ENCODE measurements around the gene ELP5.

ELP5 gene

DNA sequence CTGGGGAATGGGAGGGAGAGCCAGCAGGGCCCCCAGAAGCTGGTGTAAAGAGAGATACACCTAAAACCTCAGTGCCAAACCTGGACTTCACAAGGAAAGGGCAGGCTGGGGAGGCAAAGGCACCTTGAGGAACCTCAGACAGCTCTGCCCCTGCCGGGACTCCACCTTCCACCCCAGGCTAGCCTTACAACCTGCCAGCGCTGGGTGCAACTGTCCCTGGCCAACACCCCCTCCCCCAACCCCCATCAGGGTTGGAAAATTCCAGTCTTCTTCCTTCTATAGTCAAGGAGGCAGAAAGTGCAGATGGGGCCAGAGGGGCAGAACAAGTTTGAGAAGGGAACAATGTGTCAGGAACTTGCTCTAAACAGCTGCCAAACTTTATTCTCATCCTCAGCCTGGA, 40.2 kb downstream of the ELP5 start:
- peaks cover 2% of the 10 kb centered on the region for H3K27me3 ChIP-seq (ENCODE audit: insufficient read depth, poor library complexity, severe bottlenecking)
- no peak overlapping the region for H3K4me3 ChIP-seq (replicated peaks; ENCODE audit: insufficient read depth, low read length)
- DNase-seq (ENCODE audit: low read depth in 1 of 2, low spot score in 1 of 2) = no peak
- TF ChIP-seq, protein P1, sequence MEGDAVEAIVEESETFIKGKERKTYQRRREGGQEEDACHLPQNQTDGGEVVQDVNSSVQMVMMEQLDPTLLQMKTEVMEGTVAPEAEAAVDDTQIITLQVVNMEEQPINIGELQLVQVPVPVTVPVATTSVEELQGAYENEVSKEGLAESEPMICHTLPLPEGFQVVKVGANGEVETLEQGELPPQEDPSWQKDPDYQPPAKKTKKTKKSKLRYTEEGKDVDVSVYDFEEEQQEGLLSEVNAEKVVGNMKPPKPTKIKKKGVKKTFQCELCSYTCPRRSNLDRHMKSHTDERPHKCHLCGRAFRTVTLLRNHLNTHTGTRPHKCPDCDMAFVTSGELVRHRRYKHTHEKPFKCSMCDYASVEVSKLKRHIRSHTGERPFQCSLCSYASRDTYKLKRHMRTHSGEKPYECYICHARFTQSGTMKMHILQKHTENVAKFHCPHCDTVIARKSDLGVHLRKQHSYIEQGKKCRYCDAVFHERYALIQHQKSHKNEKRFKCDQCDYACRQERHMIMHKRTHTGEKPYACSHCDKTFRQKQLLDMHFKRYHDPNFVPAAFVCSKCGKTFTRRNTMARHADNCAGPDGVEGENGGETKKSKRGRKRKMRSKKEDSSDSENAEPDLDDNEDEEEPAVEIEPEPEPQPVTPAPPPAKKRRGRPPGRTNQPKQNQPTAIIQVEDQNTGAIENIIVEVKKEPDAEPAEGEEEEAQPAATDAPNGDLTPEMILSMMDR (IDR thresholded peaks at IDR 0.05; ENCODE audit: insufficient read depth, low read length) = no peak
- TF ChIP-seq GABPA (IDR thresholded peaks at IDR 0.05; ENCODE audit: low read depth) = no peak
- no peak for TF ChIP-seq SPI1 (IDR thresholded peaks at IDR 0.05; ENCODE audit: borderline replicate concordance, low read depth)
- TF ChIP-seq, protein P2, sequence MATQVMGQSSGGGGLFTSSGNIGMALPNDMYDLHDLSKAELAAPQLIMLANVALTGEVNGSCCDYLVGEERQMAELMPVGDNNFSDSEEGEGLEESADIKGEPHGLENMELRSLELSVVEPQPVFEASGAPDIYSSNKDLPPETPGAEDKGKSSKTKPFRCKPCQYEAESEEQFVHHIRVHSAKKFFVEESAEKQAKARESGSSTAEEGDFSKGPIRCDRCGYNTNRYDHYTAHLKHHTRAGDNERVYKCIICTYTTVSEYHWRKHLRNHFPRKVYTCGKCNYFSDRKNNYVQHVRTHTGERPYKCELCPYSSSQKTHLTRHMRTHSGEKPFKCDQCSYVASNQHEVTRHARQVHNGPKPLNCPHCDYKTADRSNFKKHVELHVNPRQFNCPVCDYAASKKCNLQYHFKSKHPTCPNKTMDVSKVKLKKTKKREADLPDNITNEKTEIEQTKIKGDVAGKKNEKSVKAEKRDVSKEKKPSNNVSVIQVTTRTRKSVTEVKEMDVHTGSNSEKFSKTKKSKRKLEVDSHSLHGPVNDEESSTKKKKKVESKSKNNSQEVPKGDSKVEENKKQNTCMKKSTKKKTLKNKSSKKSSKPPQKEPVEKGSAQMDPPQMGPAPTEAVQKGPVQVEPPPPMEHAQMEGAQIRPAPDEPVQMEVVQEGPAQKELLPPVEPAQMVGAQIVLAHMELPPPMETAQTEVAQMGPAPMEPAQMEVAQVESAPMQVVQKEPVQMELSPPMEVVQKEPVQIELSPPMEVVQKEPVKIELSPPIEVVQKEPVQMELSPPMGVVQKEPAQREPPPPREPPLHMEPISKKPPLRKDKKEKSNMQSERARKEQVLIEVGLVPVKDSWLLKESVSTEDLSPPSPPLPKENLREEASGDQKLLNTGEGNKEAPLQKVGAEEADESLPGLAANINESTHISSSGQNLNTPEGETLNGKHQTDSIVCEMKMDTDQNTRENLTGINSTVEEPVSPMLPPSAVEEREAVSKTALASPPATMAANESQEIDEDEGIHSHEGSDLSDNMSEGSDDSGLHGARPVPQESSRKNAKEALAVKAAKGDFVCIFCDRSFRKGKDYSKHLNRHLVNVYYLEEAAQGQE (IDR thresholded peaks at IDR 0.05; ENCODE audit: insufficient replicate concordance, low read depth) = no peak
- H3K27ac ChIP-seq (replicated peaks) = no peak overlapping the region

DNA sequence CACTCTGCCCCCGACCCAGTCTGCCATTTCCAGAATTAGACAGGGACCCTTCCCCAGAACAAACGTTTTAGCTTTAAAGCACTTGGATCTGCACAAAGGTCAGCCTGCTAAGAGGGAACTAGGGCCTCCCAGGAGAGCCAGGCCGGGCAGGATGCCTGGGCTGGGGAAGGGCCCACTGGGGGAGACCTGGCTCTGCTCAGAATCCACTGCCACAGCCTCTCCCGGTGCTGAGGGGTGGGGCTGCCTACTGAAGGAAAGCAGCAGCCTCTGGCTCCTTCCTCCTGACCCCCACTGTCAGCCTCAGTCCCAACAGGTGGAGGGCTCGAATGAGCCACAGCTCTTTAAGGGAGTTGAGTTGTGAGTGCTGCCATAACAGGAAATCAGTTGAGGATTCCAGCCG, 40.7 kb downstream of the ELP5 start:
- Histone ChIP-seq H3K4me3 (replicated peaks; ENCODE audit: insufficient read depth, low read length) (no peak overlapping the region), H3K27ac (replicated peaks) (no peak overlapping the region), H3K27me3 (ENCODE audit: insufficient read depth, poor library complexity, severe bottlenecking) (peaks cover 2% of the 10 kb centered on the region)
- DNase-seq (ENCODE audit: low read depth in 1 of 2, low spot score in 1 of 2) = no peak
- TF ChIP-seq, protein P2 (IDR thresholded peaks at IDR 0.05; ENCODE audit: insufficient replicate concordance, low read depth) = no peak
- TF ChIP-seq, protein P1 (IDR thresholded peaks at IDR 0.05; ENCODE audit: insufficient read depth, low read length) = no peak
- TF ChIP-seq POLR2AphosphoS5 (IDR thresholded peaks at IDR 0.05; ENCODE audit: low read depth) (no peak), SPI1 (IDR thresholded peaks at IDR 0.05; ENCODE audit: borderline replicate concordance, low read depth) (no peak), GABPA (IDR thresholded peaks at IDR 0.05; ENCODE audit: low read depth) (no peak)

DNA sequence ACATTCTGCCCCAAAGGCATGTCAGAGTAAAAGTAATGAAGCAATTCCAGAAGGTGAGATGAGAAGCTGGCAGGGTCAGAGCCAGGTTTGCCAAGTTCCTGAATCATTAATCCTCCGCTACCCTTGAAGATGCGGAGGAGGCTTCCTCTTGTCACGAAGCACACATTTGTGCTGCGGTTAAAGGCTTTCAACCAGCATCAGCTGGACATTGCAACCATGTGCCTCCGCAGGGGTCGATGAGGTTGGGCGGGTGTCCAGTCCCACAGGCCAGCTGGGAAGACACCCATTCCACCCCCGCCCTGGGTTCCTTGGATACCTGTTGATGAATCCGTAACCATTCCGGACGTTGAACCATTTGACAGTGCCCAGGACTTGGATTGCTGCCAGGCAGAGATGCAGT, 41.1 kb downstream of the ELP5 start:
- DNase-seq (ENCODE audit: low read depth in 1 of 2, low spot score in 1 of 2) = peak in 1 of 2 experiments; percentile 20
- Histone ChIP-seq H3K27ac (replicated peaks) (no peak overlapping the region), H3K4me3 (replicated peaks; ENCODE audit: insufficient read depth, low read length) (no peak overlapping the region), H3K27me3 (ENCODE audit: insufficient read depth, poor library complexity, severe bottlenecking) (peaks cover 2% of the 10 kb centered on the region)
- TF ChIP-seq POLR2AphosphoS5 (IDR thresholded peaks at IDR 0.05; ENCODE audit: low read depth) = 0 out of 2 replicates have a peak, but pooled peaks have one; percentile 49
- no peak for TF ChIP-seq GABPA (IDR thresholded peaks at IDR 0.05; ENCODE audit: low read depth)

DNA sequence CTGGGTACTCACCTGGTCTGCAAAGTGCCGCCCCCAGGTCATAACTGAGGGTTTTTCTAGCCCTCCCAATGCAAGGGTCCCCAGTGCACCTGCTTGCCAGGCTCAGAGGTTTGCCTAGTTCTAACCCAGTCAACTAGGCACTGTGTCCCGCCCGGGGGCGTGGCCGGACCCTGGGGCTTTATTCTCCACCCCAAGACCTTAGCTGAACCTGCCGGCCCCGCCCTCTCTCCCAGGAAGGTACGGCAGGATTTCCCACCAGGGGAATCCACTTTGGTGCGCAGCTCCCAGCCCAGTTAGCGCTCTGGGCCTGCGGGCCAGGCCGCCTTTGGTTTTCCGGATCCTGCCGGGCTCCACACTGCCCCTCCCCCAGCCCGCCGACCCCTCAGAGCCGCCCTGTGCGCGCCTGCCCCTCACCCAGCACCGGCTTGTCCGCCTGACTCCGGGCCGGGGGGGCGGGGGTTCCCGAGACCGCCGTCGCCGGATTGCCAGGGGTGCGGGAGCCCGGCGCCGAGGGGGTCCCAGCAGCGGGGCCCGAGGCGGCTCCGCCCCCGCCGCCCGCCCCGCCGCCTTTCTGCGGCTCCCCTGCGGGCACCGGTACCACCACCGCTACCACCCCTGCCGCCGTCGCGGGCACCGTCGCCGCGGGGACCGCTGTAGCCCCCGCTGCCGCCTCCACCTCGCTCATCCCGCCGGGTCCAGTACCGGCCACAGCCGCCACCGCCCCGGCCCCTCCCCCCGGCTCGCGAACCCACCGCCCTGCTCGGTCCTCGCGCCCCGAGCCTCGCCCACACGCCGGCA, 42.0 kb downstream of the ELP5 start:
- TF ChIP-seq, protein P1 (IDR thresholded peaks at IDR 0.05; ENCODE audit: insufficient read depth, low read length) = no peak
- TF ChIP-seq POLR2AphosphoS5 (IDR thresholded peaks at IDR 0.05; ENCODE audit: low read depth) (no peak), GABPA (IDR thresholded peaks at IDR 0.05; ENCODE audit: low read depth) (no peak), SPI1 (IDR thresholded peaks at IDR 0.05; ENCODE audit: borderline replicate concordance, low read depth) (no peak)
- TF ChIP-seq, protein P2 (IDR thresholded peaks at IDR 0.05; ENCODE audit: insufficient replicate concordance, low read depth) = no peak
- DNase-seq (ENCODE audit: low read depth in 1 of 2, low spot score in 1 of 2) = no peak
- Histone ChIP-seq H3K4me3 (replicated peaks; ENCODE audit: insufficient read depth, low read length) (no peak overlapping the region), H3K27ac (replicated peaks) (no peak overlapping the region), H3K27me3 (ENCODE audit: insufficient read depth, poor library complexity, severe bottlenecking) (peaks cover 2% of the 10 kb centered on the region)
